C4-2B (cell line): Measurements from ENCODE around the gene ALPL.

Source experiments
- CTCF ChIP-seq: fragments of 450-650 bp; conservative IDR thresholded peaks from 2 replicates; pipeline ENCODE4 v1.5.1; 2017; ENCODE audit warnings: mild to moderate bottlenecking
- ZFX ChIP-seq: fragments of 450-650 bp; IDR thresholded peaks from 2 replicates; pipeline ENCODE4 v1.6.1; 2017

GRCh38 chr1:21530368-21531016 lies 21.3 kb downstream of the ALPL start:
- no peak for TF ChIP-seq CTCF
- no peak for TF ChIP-seq ZFX
